ENCODE data around the gene CD6.

CD6 gene

GRCh38 chr11:60939301-60939700 lies 32.2 kb upstream of the CD6 start:
- H3K4me3 ChIP-seq (ENCODE audit: low read depth, low read length) = no peak overlapping the region
- TF ChIP-seq CTCF (IDR thresholded peaks at IDR 0.05; ENCODE audit: borderline replicate concordance, insufficient read depth, low read depth, low read length) = no peak

GRCh38 chr11:60939855-60940254 lies 31.6 kb upstream of the CD6 start:
- no peak for TF ChIP-seq CTCF (IDR thresholded peaks at IDR 0.05; ENCODE audit: borderline replicate concordance, insufficient read depth, low read depth, low read length)
- H3K4me3 ChIP-seq (ENCODE audit: low read depth, low read length) = no peak overlapping the region

- no peak overlapping the region for H3K4me3 ChIP-seq (ENCODE audit: low read depth, low read length)
- TF ChIP-seq CTCF (IDR thresholded peaks at IDR 0.05; ENCODE audit: borderline replicate concordance, insufficient read depth, low read depth, low read length) = no peak
Observed at GRCh38 chr11:60941371-60942119, 29.9 kb upstream of the CD6 start.

GRCh38 chr11:60942219-60942618 lies 29.3 kb upstream of the CD6 start:
- no peak overlapping the region for H3K4me3 ChIP-seq (ENCODE audit: low read depth, low read length)
- TF ChIP-seq CTCF (IDR thresholded peaks at IDR 0.05; ENCODE audit: borderline replicate concordance, insufficient read depth, low read depth, low read length) = no peak

GRCh38 chr11:60942970-60943565 lies 28.4 kb upstream of the CD6 start:
- no peak overlapping the region for H3K4me3 ChIP-seq (ENCODE audit: low read depth, low read length)
- no peak for TF ChIP-seq CTCF (IDR thresholded peaks at IDR 0.05; ENCODE audit: borderline replicate concordance, insufficient read depth, low read depth, low read length)

GRCh38 chr11:60944490-60945294 lies 26.8 kb upstream of the CD6 start:
- peak; percentile 46 for TF ChIP-seq CTCF (IDR thresholded peaks at IDR 0.05; ENCODE audit: borderline replicate concordance, insufficient read depth, low read depth, low read length)
- no peak overlapping the region for H3K4me3 ChIP-seq (ENCODE audit: low read depth, low read length)

Measured in GM12875 (cell line).